GM19467 (cell line): ENCODE data around the gene AGBL4.

ENCODE experiments used
- ATAC-seq: cut with Tn5 transposase; IDR thresholded peaks from one replicate; pipeline ENCODE4 v1.9.1; 2021; ENCODE audit warnings: mild to moderate bottlenecking, moderate library complexity; ENCODE audit not compliant: unreplicated experiment

Gene AGBL4

GRCh38 chr1:48953617-48954016, 1070.1 kb downstream of the AGBL4 start:
- ATAC-seq, result no peak

- no peak for ATAC-seq
Measured at GRCh38 chr1:48948562-48948961, 1075.2 kb downstream of the AGBL4 start.

GRCh38 chr1:48947761-48948537, 1075.8 kb downstream of the AGBL4 start:
- ATAC-seq, result no peak

GRCh38 chr1:48946070-48946469, 1077.7 kb downstream of the AGBL4 start:
- ATAC-seq, result no peak

GRCh38 chr1:48944811-48945210, 1078.9 kb downstream of the AGBL4 start:
- ATAC-seq, result no peak

- ATAC-seq, result no peak
Measured at GRCh38 chr1:48943826-48944225, 1079.9 kb downstream of the AGBL4 start.

GRCh38 chr1:48943393-48943792, 1080.4 kb downstream of the AGBL4 start:
- ATAC-seq, result no peak

- no peak for ATAC-seq
Measured at GRCh38 chr1:48940962-48941732, 1082.6 kb downstream of the AGBL4 start.

- ATAC-seq, result no peak
Measured at GRCh38 chr1:48940354-48940753, 1083.4 kb downstream of the AGBL4 start.

- ATAC-seq, result no peak
Measured at GRCh38 chr1:48939828-48940227, 1083.9 kb downstream of the AGBL4 start.

GRCh38 chr1:48939042-48939441, 1084.7 kb downstream of the AGBL4 start:
- no peak for ATAC-seq

- ATAC-seq, result no peak
Measured at GRCh38 chr1:48937732-48938131, 1086.0 kb downstream of the AGBL4 start.

GRCh38 chr1:48936436-48936835, 1087.3 kb downstream of the AGBL4 start:
- no peak for ATAC-seq

- no peak for ATAC-seq
Measured at GRCh38 chr1:48932366-48932765, 1091.4 kb downstream of the AGBL4 start.

- ATAC-seq, result no peak
Measured at GRCh38 chr1:48931506-48932192, 1092.1 kb downstream of the AGBL4 start.

GRCh38 chr1:48930011-48930410, 1093.7 kb downstream of the AGBL4 start:
- no peak for ATAC-seq

GRCh38 chr1:48924099-48924498, 1099.7 kb downstream of the AGBL4 start:
- ATAC-seq, result no peak

GRCh38 chr1:48923116-48923515, 1100.6 kb downstream of the AGBL4 start:
- ATAC-seq, result no peak

GRCh38 chr1:48920851-48921250, 1102.9 kb downstream of the AGBL4 start:
- ATAC-seq, result no peak

GRCh38 chr1:48917901-48918603, 1105.7 kb downstream of the AGBL4 start:
- no peak for ATAC-seq

GRCh38 chr1:48917070-48917454, 1106.7 kb downstream of the AGBL4 start:
- ATAC-seq, result no peak
